Dendritic cell treated with granulocyte-macrophage colony-stimulating factor and Interleukin-4, amounts not matched to agents 40 ng/mL and 50 ng/mL, for 4 days (primary cell): ENCODE results near the gene TMPRSS2.
A peak's percentile ranks its signal among the peaks of the same experiment; 100 is the strongest.
"Not testable (repeated sequence)": the region's sequence is repeated elsewhere in the genome, so short reads cannot be mapped to it uniquely, and the experiment has no call there.

Experiments used
- H3K27ac Mint-ChIP-seq: one replicate; pipeline ENCODE4 v1.8.0; 2022; ENCODE audit warnings: mild to moderate bottlenecking, mixed read lengths
- H3K27me3 Mint-ChIP-seq: one replicate; pipeline ENCODE4 v1.8.0; 2022; ENCODE audit warnings: mild to moderate bottlenecking, mixed read lengths
- H3K36me3 Mint-ChIP-seq: one replicate; pipeline ENCODE4 v1.8.0; 2022; ENCODE audit warnings: low read depth, mixed read lengths
- H3K4me1 Mint-ChIP-seq: one replicate; pipeline ENCODE4 v1.8.0; 2022; ENCODE audit warnings: low read depth, mixed read lengths
- H3K4me3 Mint-ChIP-seq: one replicate; pipeline ENCODE4 v1.8.0; 2022; ENCODE audit warnings: mild to moderate bottlenecking, moderate library complexity, mixed read lengths
- H3K9me3 Mint-ChIP-seq: one replicate; pipeline ENCODE4 v1.8.0; 2022; ENCODE audit warnings: mixed read lengths
- intact Hi-C: fragments of 100-400 bp; cut with micrococcal nuclease; formaldehyde crosslinking; loops from one replicate; pipeline ENCODE4 v1.15.0; 2022

The TMPRSS2 gene

DNA sequence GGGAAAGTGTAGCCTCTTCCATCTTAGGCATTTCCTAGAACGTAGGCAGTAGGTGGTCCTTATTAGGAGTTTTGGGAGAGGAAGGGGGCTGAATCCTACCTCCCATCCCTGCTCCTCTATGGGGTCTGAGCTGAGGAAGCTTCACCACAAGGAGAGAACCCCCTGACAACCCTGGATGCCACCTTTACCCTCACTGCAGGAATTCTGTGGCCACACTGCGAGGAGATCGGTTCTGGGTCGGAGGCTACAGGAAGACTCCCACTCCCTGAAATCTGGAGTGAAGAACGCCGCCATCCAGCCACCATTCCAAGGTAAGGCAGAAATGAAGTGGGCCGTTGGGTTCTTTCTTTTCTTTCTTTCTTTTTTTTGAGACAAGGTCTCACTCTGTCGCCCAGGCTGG lies 80.4 kb downstream of the TMPRSS2 start:
- Mint-ChIP-seq H3K27me3 (peaks cover 24% of the 10 kb centered on the region), H3K27ac (no peak overlapping the region), H3K4me1 (peaks cover 35% of the 10 kb centered on the region), H3K4me3 (no peak overlapping the region), H3K9me3 (no peaks in the 10 kb centered on the region), H3K36me3 (peaks cover 16% of the 10 kb centered on the region)
- intact Hi-C loops, result no loop called here

GRCh38 chr21:41426676-41427404 lies 81.1 kb downstream of the TMPRSS2 start:
- Mint-ChIP-seq H3K36me3 (peaks cover 9% of the 10 kb centered on the region), H3K27me3 (peaks cover 24% of the 10 kb centered on the region), H3K9me3 (no peaks in the 10 kb centered on the region), H3K27ac (no peak overlapping the region), H3K4me1 (peaks cover 41% of the 10 kb centered on the region), H3K4me3 (peak overlapping the region; percentile 91)
- intact Hi-C loops, result no loop called here

- intact Hi-C loops, result no loop called here
- H3K36me3 Mint-ChIP-seq, result peaks cover 7% of the 10 kb centered on the region
- peak within 1 kb of the TSS; percentile 91 for H3K4me3 Mint-ChIP-seq
- peaks cover 24% of the 10 kb centered on the region for H3K27me3 Mint-ChIP-seq
- H3K9me3 Mint-ChIP-seq, result no peaks in the 10 kb centered on the region
- peaks cover 48% of the 10 kb centered on the region for H3K4me1 Mint-ChIP-seq
- peak within 1 kb of the TSS; percentile 87 for H3K27ac Mint-ChIP-seq
These were observed 81.8 kb downstream of the TMPRSS2 start, which contains the start of gene MX1 for GRCh38 chr21:41425954-41426675. Gene MX1 (plus strand): TSS chr21:41426239. CDS start chr21:41432071, 5,832 bp downstream.

DNA sequence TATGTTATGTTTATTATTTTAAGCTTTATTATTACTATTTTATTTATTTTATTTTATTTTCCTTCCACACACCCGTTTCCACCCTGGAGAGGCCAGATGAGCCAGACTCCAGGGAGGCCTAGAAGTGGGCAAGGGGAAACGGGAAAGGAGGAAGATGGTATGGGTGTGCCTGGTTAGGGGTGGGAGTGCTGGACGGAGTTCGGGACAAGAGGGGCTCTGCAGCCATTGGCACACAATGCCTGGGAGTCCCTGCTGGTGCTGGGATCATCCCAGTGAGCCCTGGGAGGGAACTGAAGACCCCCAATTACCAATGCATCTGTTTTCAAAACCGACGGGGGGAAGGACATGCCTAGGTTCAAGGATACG lies 82.4 kb downstream of the TMPRSS2 start:
- H3K4me1 Mint-ChIP-seq, result peaks cover 54% of the 10 kb centered on the region
- peak overlapping the region; percentile 87 for H3K27ac Mint-ChIP-seq
- no peaks in the 10 kb centered on the region for H3K9me3 Mint-ChIP-seq
- intact Hi-C loops, result no loop called here
- peaks cover 24% of the 10 kb centered on the region for H3K27me3 Mint-ChIP-seq
- peaks cover 7% of the 10 kb centered on the region for H3K36me3 Mint-ChIP-seq
- peak overlapping the region; percentile 91 for H3K4me3 Mint-ChIP-seq

- Mint-ChIP-seq H3K27ac (peak overlapping the region; percentile 26), H3K4me1 (peaks cover 72% of the 10 kb centered on the region), H3K27me3 (peaks cover 24% of the 10 kb centered on the region)
- H3K36me3 Mint-ChIP-seq, intact Hi-C loops, H3K9me3 Mint-ChIP-seq, H3K4me3 Mint-ChIP-seq: not testable (repeated sequence)
These were observed 84.7 kb downstream of the TMPRSS2 start for GRCh38 chr21:41423305-41423636.

DNA sequence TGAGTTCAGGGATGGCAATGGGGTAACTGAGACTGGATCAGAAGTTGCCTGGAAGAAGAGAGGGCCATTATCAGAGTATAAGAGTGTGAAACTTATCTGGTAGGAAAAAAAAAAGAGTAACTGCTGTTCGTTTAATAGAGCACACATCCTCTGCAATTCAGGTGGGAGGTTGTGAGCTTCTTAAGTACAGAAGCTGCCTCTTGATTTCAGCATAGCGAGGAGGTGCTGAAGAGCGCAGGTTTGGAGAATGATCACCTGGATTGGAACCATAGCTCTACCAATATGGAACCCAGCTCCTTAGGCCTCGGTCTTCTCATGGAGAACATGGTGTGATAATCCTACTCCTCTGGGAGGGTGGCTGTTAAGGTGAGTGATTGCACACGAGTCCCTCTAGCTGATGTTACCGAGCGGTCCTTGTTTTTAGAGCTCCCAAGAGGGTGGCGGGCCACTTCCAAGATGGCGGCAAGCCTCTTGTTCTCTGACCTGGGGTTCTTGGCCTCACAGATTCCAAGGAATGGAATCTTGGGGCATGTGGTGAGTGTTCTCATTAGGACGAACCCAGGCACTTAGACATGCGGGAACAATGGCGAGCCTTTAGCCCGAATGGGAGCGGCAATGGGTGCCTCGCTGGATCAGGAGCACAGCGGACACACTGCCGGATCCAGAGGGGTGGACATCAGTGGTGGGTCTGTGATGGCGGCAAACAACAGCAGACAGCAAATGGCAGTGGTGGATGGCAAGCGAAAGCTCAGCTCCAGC lies 85.2 kb downstream of the TMPRSS2 start:
- peaks cover 20% of the 10 kb centered on the region for H3K27me3 Mint-ChIP-seq
- intact Hi-C loops, result no loop called here
- H3K36me3 Mint-ChIP-seq, result peaks cover 7% of the 10 kb centered on the region
- peaks cover 2% of the 10 kb centered on the region for H3K9me3 Mint-ChIP-seq
- no peak overlapping the region for H3K4me3 Mint-ChIP-seq
- peaks cover 72% of the 10 kb centered on the region for H3K4me1 Mint-ChIP-seq
- H3K27ac Mint-ChIP-seq, result peak overlapping the region; percentile 26

- Mint-ChIP-seq H3K27ac (peak overlapping the region; percentile 94), H3K4me3 (peak overlapping the region; percentile 81), H3K4me1 (peaks cover 68% of the 10 kb centered on the region)
- not testable (repeated sequence) for H3K36me3 Mint-ChIP-seq, H3K9me3 Mint-ChIP-seq, H3K27me3 Mint-ChIP-seq
- intact Hi-C loops, result loop anchor here (2.0 kb wide), 1 partner anchor 58 kb away; the partner anchor contains the start of gene MX2
These were observed 87.0 kb downstream of the TMPRSS2 start for GRCh38 chr21:41420998-41421397.

DNA sequence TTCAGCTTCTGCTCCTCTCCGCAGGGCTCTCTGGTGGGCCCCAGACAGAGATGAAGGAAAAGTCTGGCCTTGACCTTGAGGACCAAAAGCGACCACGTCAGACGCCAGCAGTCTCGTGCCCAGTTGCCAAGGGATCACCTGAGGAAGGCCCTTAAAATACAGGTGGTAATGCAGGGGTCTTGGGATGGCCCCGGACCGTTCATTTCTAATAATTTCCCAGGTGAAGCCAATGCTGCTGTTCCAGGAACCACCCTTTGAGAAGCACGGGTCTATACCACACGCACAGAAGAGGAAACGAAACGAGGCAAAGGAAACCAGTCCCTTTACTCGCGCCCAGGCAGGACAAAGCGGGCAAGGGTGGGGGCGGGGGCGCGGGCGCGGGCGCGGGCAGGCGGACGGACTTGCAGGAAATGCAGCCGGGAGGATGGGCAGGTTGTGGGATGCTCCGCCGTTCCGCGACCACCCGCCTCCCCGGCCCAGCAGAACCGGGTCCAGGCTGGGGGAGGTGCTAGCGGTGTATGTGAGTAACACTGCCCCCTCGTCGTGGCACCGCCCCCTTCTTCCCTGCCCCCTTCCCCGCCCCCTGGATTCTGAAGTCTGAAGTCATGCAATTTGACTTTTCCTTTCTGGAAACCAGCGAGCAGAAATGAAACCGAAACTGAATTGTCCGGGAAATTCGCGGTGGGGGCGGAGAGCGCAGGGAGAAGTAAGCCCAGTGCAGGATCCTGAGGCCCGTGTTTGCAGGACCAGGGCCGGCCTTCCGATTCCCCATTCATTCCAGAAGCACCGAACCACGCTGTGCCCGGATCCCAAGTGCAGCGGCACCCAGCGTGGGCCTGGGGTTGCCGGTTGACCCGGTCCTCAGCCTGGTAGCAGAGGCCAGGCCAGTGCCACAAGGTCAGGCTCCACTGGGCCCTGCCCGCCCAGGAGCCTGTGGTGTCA lies 87.8 kb downstream of the TMPRSS2 start:
- Mint-ChIP-seq H3K9me3 (peaks cover 7% of the 10 kb centered on the region), H3K27me3 (no peaks in the 10 kb centered on the region), H3K4me1 (peaks cover 60% of the 10 kb centered on the region), H3K36me3 (no peaks in the 10 kb centered on the region), H3K27ac (peak overlapping the region; percentile 94), H3K4me3 (peak overlapping the region; percentile 81)
- intact Hi-C loops, result loop anchor here (2.0 kb wide), 1 partner anchor 57 kb away; the partner anchor contains the start of gene MX2

DNA sequence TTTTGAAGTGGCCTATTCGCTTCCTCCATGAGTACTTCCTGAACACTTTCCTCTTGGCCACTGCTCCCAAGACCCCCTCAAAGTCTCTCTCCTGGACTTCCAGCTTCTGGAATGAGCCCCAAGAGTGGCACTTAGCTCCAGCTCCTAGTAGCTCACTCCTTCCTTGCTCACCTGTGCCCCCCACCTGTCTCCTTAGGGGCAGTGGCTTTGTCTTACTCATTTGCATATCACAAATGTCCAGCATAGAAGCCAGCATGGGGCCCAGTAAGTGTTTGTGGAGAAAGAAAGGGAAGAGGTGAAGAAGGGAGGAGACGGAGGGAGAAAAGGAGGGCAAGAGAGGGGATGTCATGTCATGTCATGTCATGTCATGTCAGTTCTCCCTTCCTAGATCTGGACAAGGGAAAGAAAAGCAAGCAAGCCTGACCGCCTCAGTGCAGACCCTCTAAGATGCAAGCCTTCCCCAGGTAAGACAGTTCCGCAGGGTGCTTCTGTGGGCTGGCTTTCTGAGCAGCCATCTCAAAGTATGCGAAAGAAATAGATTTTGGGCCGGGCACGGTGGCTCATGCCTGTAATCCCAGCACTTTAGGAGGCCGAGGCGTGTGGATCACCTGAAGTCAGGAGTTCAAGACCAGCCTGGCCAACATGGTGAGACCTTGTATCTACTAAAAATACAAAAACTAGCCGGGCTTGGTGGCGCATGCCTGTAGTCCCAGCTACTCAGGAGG lies 88.8 kb downstream of the TMPRSS2 start:
- H3K4me1 Mint-ChIP-seq, result peaks cover 52% of the 10 kb centered on the region
- peak overlapping the region; percentile 94 for H3K27ac Mint-ChIP-seq
- intact Hi-C loops, result no loop called here
- no peaks in the 10 kb centered on the region for H3K36me3 Mint-ChIP-seq
- peaks cover 7% of the 10 kb centered on the region for H3K9me3 Mint-ChIP-seq
- no peaks in the 10 kb centered on the region for H3K27me3 Mint-ChIP-seq
- no peak overlapping the region for H3K4me3 Mint-ChIP-seq

DNA sequence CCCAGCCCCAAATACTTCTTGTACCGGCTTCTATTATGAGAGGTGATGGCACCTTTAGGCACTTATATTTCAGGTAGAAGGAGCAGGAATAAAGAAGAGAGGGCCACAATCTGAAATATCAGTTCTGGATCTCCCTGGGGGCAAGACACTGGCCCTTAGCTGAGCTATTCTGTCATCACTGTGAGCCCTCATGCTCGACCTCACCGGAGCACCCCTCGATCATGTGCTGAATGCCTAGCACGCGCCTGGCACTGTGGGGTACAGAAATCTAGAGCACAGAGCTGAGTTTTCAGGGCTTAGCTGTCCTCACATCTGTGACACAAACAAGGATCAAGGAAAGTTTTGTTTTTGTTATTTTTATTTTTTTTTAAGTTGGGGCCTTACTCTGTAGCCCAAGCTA lies 89.6 kb downstream of the TMPRSS2 start:
- no peaks in the 10 kb centered on the region for H3K27me3 Mint-ChIP-seq
- no peaks in the 10 kb centered on the region for H3K36me3 Mint-ChIP-seq
- H3K9me3 Mint-ChIP-seq, result peaks cover 7% of the 10 kb centered on the region
- peak overlapping the region; percentile 94 for H3K27ac Mint-ChIP-seq
- peaks cover 45% of the 10 kb centered on the region for H3K4me1 Mint-ChIP-seq
- no peak overlapping the region for H3K4me3 Mint-ChIP-seq
- intact Hi-C loops, result no loop called here

GRCh38 chr21:41417505-41417904 lies 90.5 kb downstream of the TMPRSS2 start:
- H3K4me1 Mint-ChIP-seq, result peaks cover 36% of the 10 kb centered on the region
- H3K27ac Mint-ChIP-seq, H3K9me3 Mint-ChIP-seq, H3K36me3 Mint-ChIP-seq, H3K4me3 Mint-ChIP-seq, H3K27me3 Mint-ChIP-seq, intact Hi-C loops: not testable (repeated sequence)
